Measurements from ENCODE around the gene LMX1A.
A peak's percentile ranks its signal among the peaks of the same experiment; 100 is the strongest.

Gene LMX1A

DNA sequence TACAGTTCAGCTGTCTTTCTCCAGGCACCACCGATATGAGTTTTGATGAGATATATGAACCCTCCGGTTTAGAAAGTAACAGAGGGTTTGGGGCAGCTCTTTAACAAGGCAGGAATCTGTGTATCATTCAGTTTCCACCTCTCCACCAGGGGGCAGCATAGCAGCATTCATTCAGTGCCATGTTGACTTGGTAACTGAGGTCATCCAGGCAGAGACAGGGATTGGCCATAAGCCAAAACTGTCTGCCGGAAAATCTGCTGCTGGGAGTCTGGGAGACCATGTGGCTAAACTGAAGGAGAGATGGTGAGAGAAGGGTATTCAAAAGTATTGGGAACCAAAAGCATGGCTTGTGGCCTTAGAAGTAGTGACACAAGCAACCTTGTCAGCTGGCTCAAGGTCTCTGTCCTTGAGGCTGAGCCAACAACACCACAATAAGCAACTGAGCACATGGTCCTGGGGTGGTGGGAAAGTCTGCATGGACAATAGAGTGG, 98.5 kb downstream of the LMX1A start:
- Histone ChIP-seq H3K9me3 (ENCODE audit: control insufficient read depth, insufficient read depth, low read depth, low read length) (no peaks in the 10 kb centered on the region), H3K36me3 (ENCODE audit: control insufficient read depth, insufficient read depth, low read length) (no peaks in the 10 kb centered on the region), H3K27me3 (ENCODE audit: control insufficient read depth, insufficient read depth, low read length) (peaks cover 21% of the 10 kb centered on the region; the same call in 1 of the 2 replicates), H3K27ac (ENCODE audit: low read depth, low read length) (no peak overlapping the region), H3K4me3 (ENCODE audit: low read depth, low read length) (no peak overlapping the region), H3K9ac (ENCODE audit: low read length) (no peak overlapping the region), H3K4me1 (ENCODE audit: control insufficient read depth, insufficient read depth, low read length) (peaks cover 9% of the 10 kb centered on the region)

DNA sequence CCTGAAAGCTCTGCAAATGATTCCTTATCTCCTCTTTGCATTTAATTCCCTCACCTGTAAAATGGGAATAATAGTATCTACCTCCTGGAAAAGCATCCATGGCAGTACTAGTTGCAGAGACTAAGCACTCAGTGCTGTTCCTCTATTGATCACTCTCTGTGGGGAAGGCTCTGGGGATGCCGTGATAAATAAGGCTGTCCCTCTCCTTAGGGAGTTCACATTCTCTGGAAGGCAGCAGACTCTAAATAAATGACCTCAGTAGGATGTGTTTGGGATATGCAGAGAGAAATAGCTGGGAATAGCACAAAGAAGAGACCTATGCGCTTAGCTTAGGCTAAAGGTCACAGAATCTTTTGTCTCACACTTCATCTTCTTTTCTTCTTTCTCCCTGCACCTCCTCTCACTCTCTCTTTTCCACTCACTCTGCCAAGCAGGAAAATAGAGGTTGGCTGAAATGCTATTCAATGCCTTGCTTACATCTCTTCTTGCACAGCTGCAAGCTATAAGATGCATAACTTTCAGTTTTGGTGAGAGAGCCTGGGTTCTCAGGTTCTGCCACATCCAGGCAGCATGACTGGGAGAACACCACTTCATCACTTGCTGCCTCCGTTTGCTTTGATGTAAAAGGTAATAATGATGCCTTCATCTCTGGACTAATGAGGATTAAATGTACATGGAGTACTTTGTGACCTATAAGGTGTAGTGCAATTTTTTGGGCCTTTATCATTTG, 101.5 kb downstream of the LMX1A start:
- no peak overlapping the region for H3K27ac ChIP-seq (ENCODE audit: low read depth, low read length)
- no peaks in the 10 kb centered on the region for H3K36me3 ChIP-seq (ENCODE audit: control insufficient read depth, insufficient read depth, low read length)
- no peaks in the 10 kb centered on the region for H3K9me3 ChIP-seq (ENCODE audit: control insufficient read depth, insufficient read depth, low read depth, low read length)
- H3K9ac ChIP-seq (ENCODE audit: low read length) = no peak overlapping the region
- peaks cover 21% of the 10 kb centered on the region; the same call in 1 of the 2 replicates for H3K27me3 ChIP-seq (ENCODE audit: control insufficient read depth, insufficient read depth, low read length)
- no peak overlapping the region for H3K4me3 ChIP-seq (ENCODE audit: low read depth, low read length)
- H3K4me1 ChIP-seq (ENCODE audit: control insufficient read depth, insufficient read depth, low read length) = peaks cover 9% of the 10 kb centered on the region

DNA sequence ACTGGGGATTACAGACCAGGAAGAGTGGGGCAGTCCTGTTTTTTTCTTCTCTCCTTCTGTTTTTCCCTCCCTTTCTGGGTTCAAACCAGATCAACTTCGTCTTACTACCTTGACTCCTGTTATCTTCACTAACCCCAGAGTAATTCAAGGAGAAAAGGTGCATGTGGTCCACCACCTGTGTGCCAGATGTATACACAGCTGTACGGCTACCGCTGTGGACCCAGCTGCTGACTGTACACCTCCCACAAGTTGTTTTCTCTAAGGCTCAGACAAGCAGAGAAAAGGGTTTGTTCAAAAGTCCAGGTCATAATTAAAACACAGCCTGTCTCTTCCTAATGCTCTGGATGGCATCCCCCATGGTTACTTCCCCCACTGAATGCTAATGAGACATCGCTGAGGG, 102.1 kb downstream of the LMX1A start:
- Histone ChIP-seq H3K9me3 (ENCODE audit: control insufficient read depth, insufficient read depth, low read depth, low read length) (no peaks in the 10 kb centered on the region), H3K4me1 (ENCODE audit: control insufficient read depth, insufficient read depth, low read length) (peaks cover 9% of the 10 kb centered on the region), H3K27me3 (ENCODE audit: control insufficient read depth, insufficient read depth, low read length) (peaks cover 21% of the 10 kb centered on the region; the same call in 1 of the 2 replicates), H3K4me3 (ENCODE audit: low read depth, low read length) (no peak overlapping the region), H3K27ac (ENCODE audit: low read depth, low read length) (no peak overlapping the region), H3K36me3 (ENCODE audit: control insufficient read depth, insufficient read depth, low read length) (no peaks in the 10 kb centered on the region), H3K9ac (ENCODE audit: low read length) (no peak overlapping the region)

DNA sequence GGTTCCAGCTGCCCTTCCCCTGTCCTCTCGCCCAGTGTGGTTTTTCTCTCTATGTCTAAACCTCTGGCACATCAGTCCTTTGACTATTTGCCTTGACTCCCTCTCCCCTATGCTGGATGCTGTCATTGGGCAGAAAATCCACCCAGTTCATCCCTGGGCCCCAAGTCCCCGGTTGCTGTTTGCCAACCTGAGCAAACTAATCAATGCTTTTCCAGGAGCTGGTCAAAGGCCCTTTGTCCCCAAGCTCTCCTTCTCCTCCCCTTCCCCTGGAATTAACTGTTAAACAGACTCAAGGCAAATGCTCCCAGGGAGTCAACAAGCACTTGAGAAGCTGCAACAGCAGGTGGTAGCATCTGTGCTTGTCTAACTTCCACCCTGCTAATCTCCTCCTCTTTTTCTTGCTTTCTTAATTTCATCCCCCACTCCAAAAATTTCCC, 102.7 kb downstream of the LMX1A start:
- no peaks in the 10 kb centered on the region for H3K36me3 ChIP-seq (ENCODE audit: control insufficient read depth, insufficient read depth, low read length)
- H3K4me3 ChIP-seq (ENCODE audit: low read depth, low read length) = no peak overlapping the region
- H3K27me3 ChIP-seq (ENCODE audit: control insufficient read depth, insufficient read depth, low read length) = peaks cover 18% of the 10 kb centered on the region; the same call in 1 of the 2 replicates
- no peak overlapping the region for H3K27ac ChIP-seq (ENCODE audit: low read depth, low read length)
- no peaks in the 10 kb centered on the region for H3K9me3 ChIP-seq (ENCODE audit: control insufficient read depth, insufficient read depth, low read depth, low read length)
- peaks cover 9% of the 10 kb centered on the region for H3K4me1 ChIP-seq (ENCODE audit: control insufficient read depth, insufficient read depth, low read length)
- H3K9ac ChIP-seq (ENCODE audit: low read length) = no peak overlapping the region

DNA sequence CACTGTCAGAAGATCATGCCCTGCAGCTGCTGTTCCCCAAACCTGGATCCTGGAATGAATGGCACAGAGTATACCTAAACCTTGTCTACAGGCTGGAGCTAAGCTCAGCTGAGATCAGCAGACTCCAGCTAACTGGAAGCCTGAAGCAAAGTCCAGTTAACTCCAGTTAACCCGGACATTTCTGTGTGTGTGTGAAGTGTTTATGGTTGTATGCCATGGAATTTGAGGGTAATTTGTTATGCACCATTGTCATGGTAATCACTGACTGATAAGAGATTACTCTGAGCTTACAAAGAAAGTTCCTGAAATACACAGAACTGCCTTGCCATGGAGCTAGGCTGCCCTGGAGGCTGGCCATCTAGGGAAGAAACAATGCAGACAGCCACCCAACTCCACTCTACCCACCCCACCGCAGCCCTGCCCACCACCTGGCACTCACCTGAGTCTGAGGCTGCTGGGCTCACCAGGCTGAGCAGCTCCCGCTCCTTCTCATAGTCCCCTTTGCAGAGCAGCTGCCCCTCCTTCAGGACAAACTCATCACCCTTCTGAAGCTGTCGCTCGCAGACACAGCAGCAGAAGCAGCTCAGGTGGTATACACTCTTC, 107.4 kb downstream of the LMX1A start:
- no peak overlapping the region for H3K27ac ChIP-seq (ENCODE audit: low read depth, low read length)
- H3K9me3 ChIP-seq (ENCODE audit: control insufficient read depth, insufficient read depth, low read depth, low read length) = no peaks in the 10 kb centered on the region
- H3K27me3 ChIP-seq (ENCODE audit: control insufficient read depth, insufficient read depth, low read length) = peaks cover 13% of the 10 kb centered on the region
- no peak overlapping the region for H3K4me3 ChIP-seq (ENCODE audit: low read depth, low read length)
- no peak overlapping the region for H3K9ac ChIP-seq (ENCODE audit: low read length)
- H3K36me3 ChIP-seq (ENCODE audit: control insufficient read depth, insufficient read depth, low read length) = no peaks in the 10 kb centered on the region
- peaks cover 6% of the 10 kb centered on the region for H3K4me1 ChIP-seq (ENCODE audit: control insufficient read depth, insufficient read depth, low read length)

DNA sequence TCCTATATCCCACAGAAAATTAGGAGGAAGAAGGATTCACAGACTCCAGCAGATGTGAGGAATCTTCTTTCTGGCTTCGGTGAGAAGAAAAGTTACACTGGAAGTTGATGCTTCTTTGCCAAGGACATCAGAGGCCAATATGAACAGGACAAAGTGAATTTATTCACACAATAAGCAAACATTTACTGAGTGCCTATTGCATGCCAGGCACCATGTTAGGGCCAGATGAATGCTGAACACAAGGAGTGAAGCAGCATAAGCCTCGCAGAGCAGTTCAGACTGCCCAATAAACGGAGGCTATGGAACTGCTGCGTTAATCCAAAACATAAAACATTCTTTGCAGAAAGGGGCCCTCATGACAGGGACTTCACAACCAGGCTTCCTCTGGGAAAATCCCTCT, 114.6 kb downstream of the LMX1A start:
- Histone ChIP-seq H3K9ac (ENCODE audit: low read length) (no peak overlapping the region), H3K4me3 (ENCODE audit: low read depth, low read length) (no peak overlapping the region), H3K36me3 (ENCODE audit: control insufficient read depth, insufficient read depth, low read length) (no peaks in the 10 kb centered on the region), H3K9me3 (ENCODE audit: control insufficient read depth, insufficient read depth, low read depth, low read length) (no peaks in the 10 kb centered on the region), H3K27ac (ENCODE audit: low read depth, low read length) (no peak overlapping the region), H3K27me3 (ENCODE audit: control insufficient read depth, insufficient read depth, low read length) (peaks cover 55% of the 10 kb centered on the region), H3K4me1 (ENCODE audit: control insufficient read depth, insufficient read depth, low read length) (no peaks in the 10 kb centered on the region)

DNA sequence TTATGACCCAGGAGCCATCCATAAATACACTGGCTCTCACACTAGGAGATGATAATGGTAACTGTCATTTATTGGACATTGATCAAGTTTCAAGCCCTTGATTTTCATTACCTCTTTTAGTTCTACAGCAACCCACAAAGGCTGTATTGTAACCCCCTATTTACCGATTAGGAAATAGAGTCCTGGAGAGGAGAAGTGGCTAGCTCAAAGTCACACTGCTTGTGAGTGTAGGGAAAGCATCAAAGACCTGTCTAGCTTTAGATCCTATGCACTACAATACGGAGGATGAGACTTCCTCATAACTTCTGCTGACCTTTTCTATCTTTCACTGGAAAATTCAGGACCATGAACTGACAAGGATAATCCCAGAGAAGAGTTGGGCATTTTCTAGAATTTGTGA, 115.2 kb downstream of the LMX1A start:
- peaks cover 61% of the 10 kb centered on the region for H3K27me3 ChIP-seq (ENCODE audit: control insufficient read depth, insufficient read depth, low read length)
- H3K4me1 ChIP-seq (ENCODE audit: control insufficient read depth, insufficient read depth, low read length) = 0 out of 2 replicates have a peak, but pooled peaks cover under 1% of the 10 kb centered on the region
- H3K9ac ChIP-seq (ENCODE audit: low read length) = no peak overlapping the region
- H3K36me3 ChIP-seq (ENCODE audit: control insufficient read depth, insufficient read depth, low read length) = no peaks in the 10 kb centered on the region
- no peak overlapping the region for H3K27ac ChIP-seq (ENCODE audit: low read depth, low read length)
- H3K9me3 ChIP-seq (ENCODE audit: control insufficient read depth, insufficient read depth, low read depth, low read length) = no peaks in the 10 kb centered on the region
- no peak overlapping the region for H3K4me3 ChIP-seq (ENCODE audit: low read depth, low read length)

DNA sequence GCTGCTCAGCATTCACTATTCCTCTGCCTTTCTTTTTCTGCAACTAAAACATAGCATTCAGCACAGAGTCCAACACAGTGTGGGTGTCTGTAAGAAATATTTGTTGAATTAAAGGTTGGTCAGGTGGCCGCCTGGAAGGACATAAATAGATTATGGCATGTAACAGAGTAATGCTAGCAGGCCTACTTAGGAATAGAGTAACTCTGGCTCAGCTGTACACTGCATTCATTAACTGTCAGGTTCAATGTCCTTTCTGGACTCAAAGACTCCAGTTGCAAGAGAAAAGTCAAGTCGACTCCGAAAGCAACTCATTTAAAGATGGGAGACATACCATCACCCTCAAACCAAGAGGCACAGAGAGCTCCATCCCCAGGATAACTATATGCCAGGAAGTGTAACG, 116.0 kb downstream of the LMX1A start:
- peaks cover 65% of the 10 kb centered on the region for H3K27me3 ChIP-seq (ENCODE audit: control insufficient read depth, insufficient read depth, low read length)
- no peaks in the 10 kb centered on the region for H3K36me3 ChIP-seq (ENCODE audit: control insufficient read depth, insufficient read depth, low read length)
- no peak overlapping the region for H3K9ac ChIP-seq (ENCODE audit: low read length)
- H3K4me1 ChIP-seq (ENCODE audit: control insufficient read depth, insufficient read depth, low read length) = peaks cover 3% of the 10 kb centered on the region; the same call in 1 of the 2 replicates
- H3K4me3 ChIP-seq (ENCODE audit: low read depth, low read length) = no peak overlapping the region
- H3K27ac ChIP-seq (ENCODE audit: low read depth, low read length) = no peak overlapping the region
- no peaks in the 10 kb centered on the region for H3K9me3 ChIP-seq (ENCODE audit: control insufficient read depth, insufficient read depth, low read depth, low read length)

DNA sequence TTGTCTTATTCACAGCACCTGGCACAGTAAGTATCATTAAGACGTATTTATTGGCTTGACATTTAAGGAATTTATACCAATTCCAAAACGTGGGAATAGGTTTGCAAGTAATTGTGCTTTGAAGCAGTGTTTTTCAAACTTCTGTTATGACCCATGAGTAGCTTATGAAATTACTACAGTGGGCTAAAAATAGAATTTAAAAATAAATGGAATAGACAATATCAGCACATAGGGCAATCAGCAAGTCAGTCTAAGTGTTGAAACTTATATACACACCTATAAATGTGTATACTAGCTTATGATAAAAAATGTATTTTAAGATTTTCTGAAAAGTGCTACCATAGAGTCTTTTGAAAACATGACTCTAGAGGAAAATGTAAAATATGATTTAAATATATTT, 116.6 kb downstream of the LMX1A start:
- peaks cover 71% of the 10 kb centered on the region for H3K27me3 ChIP-seq (ENCODE audit: control insufficient read depth, insufficient read depth, low read length)
- no peaks in the 10 kb centered on the region for H3K36me3 ChIP-seq (ENCODE audit: control insufficient read depth, insufficient read depth, low read length)
- H3K27ac ChIP-seq (ENCODE audit: low read depth, low read length) = no peak overlapping the region
- H3K4me3 ChIP-seq (ENCODE audit: low read depth, low read length) = no peak overlapping the region
- no peaks in the 10 kb centered on the region for H3K9me3 ChIP-seq (ENCODE audit: control insufficient read depth, insufficient read depth, low read depth, low read length)
- no peak overlapping the region for H3K9ac ChIP-seq (ENCODE audit: low read length)
- peaks cover 7% of the 10 kb centered on the region; the same call in 1 of the 2 replicates for H3K4me1 ChIP-seq (ENCODE audit: control insufficient read depth, insufficient read depth, low read length)

DNA sequence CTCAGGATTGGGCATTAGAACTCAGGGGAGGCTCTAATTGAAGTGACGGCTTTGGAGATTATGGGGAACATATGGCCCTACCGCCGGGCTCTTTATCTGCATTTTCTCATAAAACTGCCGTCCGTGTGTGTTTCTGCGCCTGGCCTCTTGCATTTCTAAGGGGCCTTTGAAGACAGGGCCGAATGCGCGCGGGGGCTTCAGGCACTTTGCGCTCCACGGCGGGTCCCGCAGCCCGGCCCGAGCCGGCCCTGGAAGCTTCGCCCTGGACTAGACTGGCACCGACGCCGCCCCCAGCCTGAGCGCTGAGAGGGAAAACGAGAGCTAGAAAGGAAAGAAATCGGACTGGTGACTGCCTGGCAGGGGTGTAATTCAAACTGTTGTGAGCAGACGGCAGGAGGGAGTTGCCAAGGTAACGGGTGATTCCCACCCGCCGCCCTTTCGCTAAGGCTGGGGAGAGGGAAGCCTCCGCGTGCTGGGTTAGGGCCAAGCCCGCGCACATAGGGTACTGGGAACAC, 120.7 kb downstream of the LMX1A start:
- H3K36me3 ChIP-seq (ENCODE audit: control insufficient read depth, insufficient read depth, low read length) = no peaks in the 10 kb centered on the region
- peaks cover 94% of the 10 kb centered on the region for H3K27me3 ChIP-seq (ENCODE audit: control insufficient read depth, insufficient read depth, low read length)
- H3K9me3 ChIP-seq (ENCODE audit: control insufficient read depth, insufficient read depth, low read depth, low read length) = no peaks in the 10 kb centered on the region
- H3K27ac ChIP-seq (ENCODE audit: low read depth, low read length) = no peak overlapping the region
- H3K4me3 ChIP-seq (ENCODE audit: low read depth, low read length) = peak overlapping the region; percentile 49
- H3K4me1 ChIP-seq (ENCODE audit: control insufficient read depth, insufficient read depth, low read length) = peaks cover 10% of the 10 kb centered on the region; the same call in 1 of the 2 replicates
- H3K9ac ChIP-seq (ENCODE audit: low read length) = no peak overlapping the region

DNA sequence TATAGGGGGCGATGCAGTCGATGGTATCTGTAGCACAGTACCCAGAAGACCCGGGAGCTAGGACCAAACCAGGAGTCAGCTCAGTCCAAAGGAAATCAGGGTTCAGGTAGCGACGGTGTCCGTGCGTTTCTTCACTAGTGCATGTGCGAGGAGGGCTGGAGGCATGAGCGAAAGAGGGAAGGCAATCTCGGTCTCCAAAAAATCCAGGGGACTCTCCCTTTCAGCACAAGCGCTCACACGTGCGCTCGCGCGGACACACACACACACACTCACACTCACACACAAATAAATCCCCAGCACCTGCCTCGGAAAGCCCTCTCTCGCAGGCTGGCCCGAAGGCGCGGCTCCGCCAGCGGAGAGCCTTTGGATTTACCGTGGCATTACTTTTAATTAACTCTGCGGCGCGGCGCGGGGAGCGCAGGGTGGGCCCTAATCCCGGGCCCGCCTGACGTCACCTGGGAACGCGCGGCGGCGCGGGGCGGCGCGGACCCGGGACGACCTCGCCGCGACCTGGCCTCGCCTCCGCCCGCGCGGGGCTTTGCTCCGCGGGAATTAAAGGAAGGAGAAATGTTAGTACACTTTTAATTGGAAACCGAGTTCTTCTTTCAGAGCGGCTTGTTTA, 121.2 kb downstream of the LMX1A start:
- peaks cover 94% of the 10 kb centered on the region for H3K27me3 ChIP-seq (ENCODE audit: control insufficient read depth, insufficient read depth, low read length)
- no peak overlapping the region for H3K9ac ChIP-seq (ENCODE audit: low read length)
- peaks cover 10% of the 10 kb centered on the region; the same call in 1 of the 2 replicates for H3K4me1 ChIP-seq (ENCODE audit: control insufficient read depth, insufficient read depth, low read length)
- H3K9me3 ChIP-seq (ENCODE audit: control insufficient read depth, insufficient read depth, low read depth, low read length) = no peaks in the 10 kb centered on the region
- H3K27ac ChIP-seq (ENCODE audit: low read depth, low read length) = no peak overlapping the region
- H3K36me3 ChIP-seq (ENCODE audit: control insufficient read depth, insufficient read depth, low read length) = no peaks in the 10 kb centered on the region
- peak overlapping the region; percentile 49 for H3K4me3 ChIP-seq (ENCODE audit: low read depth, low read length)

Data from HUES6 (cell line).